ENCODE results near the gene FBXW7. TPM values are rescaled to one million over a fixed set of nuclear protein-coding genes. Genes with fewer than 3 reads are reported as not detected.

FBXW7 gene
- polyA plus RNA-seq, 1 of the 3 experiments (the other 2 are of a cell fraction), result 7.7 TPM

- Histone ChIP-seq H3K9ac (no peak overlapping the region), H3K9me2 (no peaks in the 10 kb centered on the region), H3K79me2 (ENCODE audit: insufficient read depth) (no peaks in the 10 kb centered on the region), H3K27me3 (ENCODE audit: insufficient read depth) (no peaks in the 10 kb centered on the region; the same call in 1 of the 2 replicates), H3F3A (replicated peaks; ENCODE audit: insufficient read depth) (no peaks in the 10 kb centered on the region), H3K9me3 (no peaks in the 10 kb centered on the region), H3K4me2 (no peak overlapping the region), H2AFZ (ENCODE audit: low read depth) (no peak overlapping the region), H3K4me1 (ENCODE audit: control insufficient read depth in 1 of 2, insufficient read depth in 2 of 2, low read depth in 1 of 2, low read length in 1 of 2) (peaks cover 0 to 20% of the 10 kb centered on the region in 2 experiments; a peak in 1 of 4 replicates), H4K20me1 (ENCODE audit: insufficient read depth) (no peaks in the 10 kb centered on the region), H3K36me3 (replicated peaks in 1 of 2; ENCODE audit: control insufficient read depth in 1 of 2, insufficient read depth in 2 of 2, low read length in 1 of 2) (no peaks in the 10 kb centered on the region), H3K4me3 (ENCODE audit: low read depth in 2 of 2, low read length in 1 of 2) (no peak overlapping the region), H3K27ac (ENCODE audit: low read depth in 2 of 2, low read length in 1 of 2) (no peak overlapping the region)
- TF ChIP-seq TEAD4 (IDR thresholded peaks at IDR 0.05; ENCODE audit: borderline replicate concordance, insufficient read depth) (no peak), REST (IDR thresholded peaks at IDR 0.05; ENCODE audit: low read depth, low read length) (no peak), EZH2phosphoT487 (IDR thresholded peaks at IDR 0.05; ENCODE audit: borderline replicate concordance, low read depth) (no peak), GABPA (IDR thresholded peaks at IDR 0.05; ENCODE audit: low read depth) (no peak), TCF12 (IDR thresholded peaks at IDR 0.05) (no peak), MXI1 (IDR thresholded peaks at IDR 0.05; ENCODE audit: low read depth, low read length) (no peak)
- POLR2A ChIA-PET, result no interaction called here
- WGBS (ENCODE audit: low lambda C conversion rate), result 52% methylated on average over 4 of the region's 5 CpGs
- no peak for DNase-seq
- CTCF ChIA-PET, result interaction anchor here (0.9 to 1.2 kb wide), 2 partner anchors 9 to 11 kb away, joined by 3 read pairs; no protein-coding TSS in a partner anchor
Observed at GRCh38 chr4:152277333-152277732, 258.6 kb downstream of the FBXW7 start.

- no peak for DNase-seq
- WGBS (ENCODE audit: low lambda C conversion rate), result 50% methylated on average over 1 of the region's 1 CpG
- no peak overlapping the region for H3K27ac ChIP-seq (ENCODE audit: low read depth in 2 of 2, low read length in 1 of 2)
- no peaks in the 10 kb centered on the region for H3F3A ChIP-seq (replicated peaks; ENCODE audit: insufficient read depth)
- H3K9me2 ChIP-seq, result no peaks in the 10 kb centered on the region
- CTCF ChIA-PET, result no interaction called here
- H2AFZ ChIP-seq (ENCODE audit: low read depth), result no peak overlapping the region
- H4K20me1 ChIP-seq (ENCODE audit: insufficient read depth), result no peaks in the 10 kb centered on the region
- H3K4me1 ChIP-seq (ENCODE audit: control insufficient read depth in 1 of 2, insufficient read depth in 2 of 2, low read depth in 1 of 2, low read length in 1 of 2), result peaks cover 0 to 7% of the 10 kb centered on the region in 2 experiments; a peak in 1 of 4 replicates
- no peaks in the 10 kb centered on the region for H3K79me2 ChIP-seq (ENCODE audit: insufficient read depth)
- H3K9me3 ChIP-seq, result no peaks in the 10 kb centered on the region
- no peak overlapping the region for H3K4me2 ChIP-seq
- no peaks in the 10 kb centered on the region for H3K36me3 ChIP-seq (replicated peaks in 1 of 2; ENCODE audit: control insufficient read depth in 1 of 2, insufficient read depth in 2 of 2, low read length in 1 of 2)
- POLR2A ChIA-PET, result no interaction called here
- no peak overlapping the region for H3K9ac ChIP-seq
- no peak overlapping the region for H3K4me3 ChIP-seq (ENCODE audit: low read depth in 2 of 2, low read length in 1 of 2)
- H3K27me3 ChIP-seq (ENCODE audit: insufficient read depth), result no peaks in the 10 kb centered on the region
- TF ChIP-seq TAF1 (IDR thresholded peaks at IDR 0.05; ENCODE audit: borderline replicate concordance, low read depth, low read length), result no peak
- no peak for TF ChIP-seq FOSL2 (IDR thresholded peaks at IDR 0.05; ENCODE audit: borderline replicate concordance, low read depth)
- TF ChIP-seq MAX (IDR thresholded peaks at IDR 0.05; ENCODE audit: low read depth), result no peak
- TF ChIP-seq CTCF (IDR thresholded peaks at IDR 0.05), result no peak
- no peak for TF ChIP-seq GABPA (IDR thresholded peaks at IDR 0.05; ENCODE audit: low read depth)
- TF ChIP-seq RFX5 (IDR thresholded peaks at IDR 0.05; ENCODE audit: low read length), result no peak
- TF ChIP-seq FOXJ3 (CRISPR knock-in tag; IDR thresholded peaks at IDR 0.05), result no peak
- no peak for TF ChIP-seq JUND (IDR thresholded peaks at IDR 0.05)
- no peak for TF ChIP-seq SMC3 (IDR thresholded peaks at IDR 0.05; ENCODE audit: low read depth, low read length)
Observed at GRCh38 chr4:152273343-152273742, 262.5 kb downstream of the FBXW7 start.
